HG02938 (cell line): ENCODE data around the gene RNF220.
"Not testable (repeated sequence)": the region's sequence is repeated elsewhere in the genome, so short reads cannot be mapped to it uniquely, and the experiment has no call there.

Source experiments
- ATAC-seq: cut with Tn5 transposase; IDR thresholded peaks from one replicate; pipeline ENCODE4 v1.9.1; 2021; ENCODE audit warnings: mild to moderate bottlenecking, moderate library complexity; ENCODE audit not compliant: unreplicated experiment

The RNF220 gene

DNA sequence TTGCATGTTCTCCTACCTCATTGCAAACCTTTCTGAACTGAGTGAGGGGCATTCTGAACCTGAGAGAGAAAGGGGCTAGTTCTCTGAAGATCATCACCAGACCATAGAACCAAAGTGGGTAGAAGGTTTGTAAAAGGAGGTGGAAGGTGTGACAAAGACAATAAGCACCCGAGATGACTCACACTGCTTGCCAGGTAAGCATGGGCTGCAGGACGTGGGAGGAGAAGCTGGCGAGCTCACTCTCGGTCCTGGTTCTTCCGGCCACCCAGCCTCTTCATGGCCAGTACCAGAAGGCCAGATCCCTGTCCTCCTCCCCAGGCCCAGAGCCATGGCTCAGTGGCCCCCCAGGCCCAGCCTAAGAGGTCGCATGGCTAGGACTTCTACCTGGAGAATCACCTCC lies 140.9 kb downstream of the RNF220 start:
- ATAC-seq = no peak

DNA sequence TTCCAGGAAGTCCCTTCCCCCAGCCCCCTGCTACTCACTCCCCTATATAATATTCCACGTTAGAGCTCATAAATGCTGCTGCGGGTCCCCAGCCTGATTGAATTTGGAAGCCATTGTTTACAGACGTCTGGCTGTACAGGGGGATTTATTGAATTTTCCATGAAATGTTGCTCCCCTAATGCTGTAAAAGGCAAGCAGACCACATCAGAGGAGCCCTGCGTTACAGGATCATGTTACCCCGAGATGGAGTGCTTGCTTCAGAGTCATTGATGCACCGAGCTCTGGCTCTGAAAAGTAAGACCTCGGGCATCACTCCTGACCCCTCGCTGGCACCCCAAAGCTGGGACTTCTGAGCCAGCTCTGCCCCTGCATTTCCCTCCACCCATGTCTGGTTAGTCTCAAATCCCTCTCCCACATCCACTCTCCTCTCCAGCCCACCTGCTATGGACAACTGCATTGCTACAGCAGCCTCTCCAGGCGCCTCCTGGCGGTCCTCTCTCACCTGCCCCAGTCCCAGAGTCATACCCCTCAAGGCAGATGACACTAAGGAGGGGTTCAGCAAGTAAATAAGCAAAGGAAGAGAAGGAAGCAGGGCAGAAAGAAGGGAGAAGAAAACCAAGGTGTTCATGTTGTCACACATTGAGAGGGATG lies 141.5 kb downstream of the RNF220 start:
- ATAC-seq = no peak

- no peak for ATAC-seq
Measured at GRCh38 chr1:44547361-44547760, 142.3 kb downstream of the RNF220 start.

DNA sequence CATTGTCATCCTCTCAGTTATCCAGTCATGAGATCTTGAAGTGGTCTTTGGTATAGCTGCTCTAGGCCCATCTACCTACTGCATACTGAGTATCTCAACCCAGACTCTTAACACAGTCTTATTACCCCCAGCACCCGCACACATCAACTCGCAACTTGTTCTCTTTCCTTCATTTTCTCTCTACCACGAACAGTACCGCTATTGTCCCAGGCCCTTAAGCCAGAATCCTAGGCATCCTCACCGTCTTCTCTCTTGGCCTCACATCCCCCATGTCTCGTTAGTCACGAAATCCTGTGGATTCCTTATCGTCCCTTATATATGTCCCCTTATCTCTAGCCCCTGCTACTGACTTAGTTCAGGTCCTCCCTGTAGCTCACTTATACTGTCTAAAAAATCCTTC lies 142.8 kb downstream of the RNF220 start:
- ATAC-seq = no peak

GRCh38 chr1:44549510-44549909 lies 144.5 kb downstream of the RNF220 start:
- no peak for ATAC-seq

GRCh38 chr1:44553127-44553758 lies 148.2 kb downstream of the RNF220 start:
- ATAC-seq = no peak

DNA sequence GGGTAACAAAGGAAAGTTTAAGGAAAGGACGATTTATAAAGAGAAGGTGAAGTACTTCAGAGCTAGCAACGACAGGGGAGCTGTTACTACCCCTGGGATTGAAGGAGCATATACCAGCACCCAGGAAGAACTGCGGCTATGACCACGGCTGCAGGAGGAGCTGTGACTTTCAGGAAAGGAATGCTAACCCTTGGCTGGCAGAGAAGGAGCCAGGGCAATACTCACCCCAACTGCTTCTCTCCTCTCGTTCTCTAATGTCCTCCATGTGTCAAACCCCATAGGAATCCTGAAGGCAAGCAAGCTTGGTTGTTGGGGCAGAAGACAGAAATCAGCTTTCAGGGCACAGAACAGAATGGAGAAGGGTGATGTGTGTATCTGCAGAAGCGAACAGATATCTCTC lies 148.7 kb downstream of the RNF220 start:
- no peak for ATAC-seq

DNA sequence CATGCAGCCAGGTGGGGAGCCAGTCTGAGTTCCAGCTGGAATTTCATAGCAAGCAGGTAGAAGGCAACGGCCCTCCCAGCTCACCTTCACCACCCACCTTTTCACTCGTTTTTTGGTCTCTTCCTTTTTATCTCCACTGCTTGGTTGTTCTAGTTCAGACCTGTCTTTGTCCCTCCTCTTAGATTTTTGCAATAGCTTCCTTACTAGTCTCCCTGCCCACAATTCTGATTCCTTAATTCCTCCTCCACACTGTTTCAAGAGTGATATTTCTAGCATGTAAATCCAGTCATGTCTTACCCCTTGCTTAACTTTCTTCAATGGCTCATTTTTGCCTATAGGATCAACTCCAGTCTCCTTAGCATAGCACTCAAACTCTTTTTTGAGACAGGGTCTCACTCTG lies 149.7 kb downstream of the RNF220 start:
- ATAC-seq = no peak

- ATAC-seq = no peak
Measured at GRCh38 chr1:44557778-44558177, 152.7 kb downstream of the RNF220 start.

GRCh38 chr1:44558883-44559282 lies 153.8 kb downstream of the RNF220 start:
- ATAC-seq = no peak

- ATAC-seq = no peak
Measured at GRCh38 chr1:44559330-44559729, 154.3 kb downstream of the RNF220 start.

GRCh38 chr1:44559913-44560312 lies 154.9 kb downstream of the RNF220 start:
- no peak for ATAC-seq

DNA sequence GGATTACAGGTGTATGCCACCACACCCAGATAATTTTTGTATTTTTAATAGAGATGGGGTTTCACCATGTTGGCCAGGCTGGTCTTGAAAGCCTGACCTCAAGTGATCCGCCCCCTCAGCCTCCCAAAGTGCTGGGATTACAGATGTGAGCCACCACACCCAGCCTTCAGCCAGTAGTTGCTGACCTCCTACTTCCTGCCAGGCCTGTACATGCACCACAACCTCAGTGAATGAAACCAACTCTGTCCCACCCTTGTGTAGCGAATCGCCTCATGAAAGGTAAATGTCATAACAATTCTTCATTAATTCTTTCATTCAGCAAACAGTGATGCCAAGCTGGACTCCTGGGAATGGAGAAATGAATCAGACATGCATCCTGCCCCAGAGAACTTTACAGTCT lies 155.6 kb downstream of the RNF220 start:
- ATAC-seq = not testable (repeated sequence)

- no peak for ATAC-seq
Measured at GRCh38 chr1:44565259-44565750, 160.2 kb downstream of the RNF220 start.

DNA sequence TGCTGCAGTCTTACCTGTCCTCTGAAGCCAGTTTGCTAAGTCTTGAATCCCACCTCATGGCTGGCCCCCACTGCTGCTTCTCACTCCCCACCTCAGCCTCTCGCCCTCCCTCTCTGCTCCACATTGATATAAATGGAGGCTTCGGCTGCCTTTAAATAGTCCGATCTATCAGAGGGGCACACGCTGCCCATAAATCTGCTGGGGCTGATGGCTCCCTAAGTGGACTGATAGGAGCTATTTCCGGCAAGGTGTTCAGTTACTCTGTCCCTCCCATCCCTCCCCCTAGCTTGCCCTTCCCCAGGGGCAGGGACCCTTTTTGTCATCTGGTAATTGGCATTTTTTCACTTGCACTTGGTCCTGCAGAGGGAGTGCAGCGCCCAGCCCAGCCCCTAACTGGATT lies 160.8 kb downstream of the RNF220 start:
- no peak for ATAC-seq

- ATAC-seq = no peak
Measured at GRCh38 chr1:44566281-44567046, 161.4 kb downstream of the RNF220 start.

DNA sequence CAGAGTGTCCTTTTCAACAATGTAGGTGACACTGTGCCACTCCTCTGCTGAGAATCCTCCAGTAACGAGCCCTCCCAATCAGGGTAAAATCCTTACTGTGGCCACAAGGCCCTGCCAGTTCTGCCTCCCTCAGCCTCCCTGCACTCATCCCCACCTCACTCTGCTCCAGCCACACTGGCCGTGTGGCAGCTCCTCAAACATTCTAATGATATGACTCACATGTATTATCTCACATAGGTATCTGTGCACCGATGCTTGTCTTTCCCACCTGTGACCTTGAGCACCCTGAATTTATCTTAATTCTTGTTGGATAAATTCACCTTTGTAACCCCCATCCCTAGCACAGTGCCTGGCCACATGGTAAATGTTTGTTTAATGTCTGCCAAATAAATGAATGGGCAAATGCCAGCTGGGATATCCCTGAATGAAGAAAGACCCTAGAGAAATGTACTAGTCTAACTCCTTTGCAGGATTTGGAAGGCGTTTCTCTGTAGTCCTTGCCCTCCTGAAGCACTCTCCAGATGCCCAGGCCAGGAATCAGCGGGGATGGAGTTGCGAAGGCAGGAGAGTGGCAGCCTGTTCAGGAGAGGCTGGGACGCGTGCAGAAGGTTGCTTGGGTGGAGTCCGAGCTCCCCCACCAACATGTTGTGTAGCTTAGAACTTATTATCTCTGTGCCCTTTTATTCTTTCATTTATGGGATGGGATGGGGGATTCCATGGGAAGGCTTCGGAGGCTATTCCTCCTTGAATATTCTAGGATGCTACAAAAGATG lies 163.3 kb downstream of the RNF220 start:
- no peak for ATAC-seq

GRCh38 chr1:44569491-44569890 lies 164.4 kb downstream of the RNF220 start:
- no peak for ATAC-seq

- ATAC-seq = no peak
Measured at GRCh38 chr1:44571712-44572571, 166.9 kb downstream of the RNF220 start.

GRCh38 chr1:44572572-44572879 lies 167.5 kb downstream of the RNF220 start:
- no peak for ATAC-seq
